RWPE1 (cell line): ENCODE results near the gene LZTS2.
"Not testable (repeated sequence)": the region's sequence is repeated elsewhere in the genome, so short reads cannot be mapped to it uniquely, and the experiment has no call there.

Experiments
- CTCF ChIA-PET: fragments of 350-600 bp; sonication (Branson Sonifier 250); formaldehyde crosslinking; extraction: SDS; loops from one replicate; lab custom pipeline; 2021; lab: Yijun Ruan, JAX
- POLR2A ChIA-PET: fragments of 400-600 bp; formaldehyde crosslinking; extraction: SDS; loops from one replicate; lab custom pipeline; 2020; ENCODE audit warnings: antibody characterized with exemption; ENCODE audit not compliant: low non-redundant PET; lab: Yijun Ruan, JAX
- DNase-seq: peaks from one replicate; pipeline ENCODE4 v3.0.0; 2012; ENCODE audit warnings: low spot score
- H3K27ac ChIP-seq: fragments of 450-650 bp; 2 replicates; pipeline ENCODE4 v1.5.1; 2017
- TF ChIP-seq, protein P1 (sequence below): fragments of 450-650 bp; conservative IDR thresholded peaks from 2 replicates; pipeline ENCODE4 v1.5.1; 2017; ENCODE audit warnings: low read depth, mild to moderate bottlenecking

LZTS2 gene

DNA sequence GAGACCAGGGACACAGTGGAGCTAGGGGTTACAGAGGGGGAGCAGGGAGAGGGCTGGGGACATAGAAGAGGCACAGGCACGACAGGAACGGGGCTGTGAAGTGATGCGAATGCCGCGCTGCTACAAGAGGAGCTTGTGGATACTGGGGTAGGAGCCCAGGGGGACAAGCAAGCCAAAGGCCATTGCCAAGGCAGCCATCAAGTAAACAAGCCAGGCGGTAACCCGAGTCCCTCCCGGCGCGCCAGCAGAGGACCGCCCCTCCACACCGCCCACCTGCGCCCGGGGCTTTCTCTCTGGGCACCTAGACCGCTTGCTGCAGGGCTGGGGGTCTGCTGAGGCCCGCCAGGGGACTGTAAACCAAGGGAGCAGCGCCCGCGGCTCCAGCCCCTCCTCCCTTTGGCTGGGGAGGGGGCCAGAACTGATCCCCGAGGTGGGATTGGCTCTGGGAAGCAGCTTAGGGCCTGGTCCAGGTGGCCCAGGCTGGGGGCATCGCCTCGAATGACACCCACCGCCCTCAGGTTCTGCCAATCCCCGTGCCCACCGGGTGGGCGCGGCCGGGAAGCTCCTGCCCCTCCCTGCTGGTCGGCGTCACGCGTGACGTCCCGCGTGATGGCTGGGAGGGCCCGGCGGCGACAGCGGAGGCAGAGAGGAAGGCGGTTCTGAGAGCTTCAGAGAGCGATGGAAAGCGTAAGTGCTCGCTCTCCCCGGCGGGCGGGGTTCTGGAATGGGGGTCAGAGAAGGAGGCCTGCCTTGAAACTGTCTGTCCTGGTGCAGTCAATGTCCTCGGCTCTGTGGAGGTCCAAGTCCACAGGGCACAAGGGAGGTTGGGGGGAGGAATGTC is 32.4 kb downstream of the LZTS2 start:
- peak; percentile 47 for DNase-seq
- CTCF ChIA-PET, result interaction anchor here (0.5 to 1.6 kb wide), 12 partner anchors 10 to 1367 kb away, joined by 3 to 12 read pairs (median 3); partner anchors contain the start of gene LZTS2

DNA sequence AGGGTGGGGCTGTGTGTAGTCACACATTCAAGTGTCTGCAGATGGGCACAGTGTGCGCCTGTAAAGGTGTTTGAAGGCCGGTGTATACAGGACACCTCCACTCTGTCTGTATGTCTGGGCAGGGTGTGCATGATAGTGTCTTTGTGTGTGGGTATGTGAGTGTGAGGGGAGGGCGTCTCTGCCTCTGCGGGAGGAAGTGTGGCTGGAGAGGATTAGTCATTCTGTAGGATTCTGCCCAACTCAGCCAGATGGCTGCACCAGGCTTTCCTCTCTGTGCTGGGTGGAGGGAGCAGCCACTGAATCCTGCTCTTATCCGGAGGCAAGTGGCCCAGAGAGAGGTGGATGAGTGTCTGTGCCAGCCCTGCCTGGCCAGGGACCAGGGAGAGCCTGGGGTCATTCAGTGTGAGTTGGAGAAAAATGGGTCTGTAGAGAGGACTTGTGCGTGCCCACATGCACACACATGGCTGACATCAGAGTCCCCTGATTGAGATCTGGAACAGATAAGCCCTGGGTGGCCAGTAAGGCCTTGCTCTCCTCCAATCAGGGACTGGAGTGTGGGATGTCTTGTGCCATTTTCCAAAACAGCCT is 33.1 kb downstream of the LZTS2 start:
- TF ChIP-seq, protein P1, sequence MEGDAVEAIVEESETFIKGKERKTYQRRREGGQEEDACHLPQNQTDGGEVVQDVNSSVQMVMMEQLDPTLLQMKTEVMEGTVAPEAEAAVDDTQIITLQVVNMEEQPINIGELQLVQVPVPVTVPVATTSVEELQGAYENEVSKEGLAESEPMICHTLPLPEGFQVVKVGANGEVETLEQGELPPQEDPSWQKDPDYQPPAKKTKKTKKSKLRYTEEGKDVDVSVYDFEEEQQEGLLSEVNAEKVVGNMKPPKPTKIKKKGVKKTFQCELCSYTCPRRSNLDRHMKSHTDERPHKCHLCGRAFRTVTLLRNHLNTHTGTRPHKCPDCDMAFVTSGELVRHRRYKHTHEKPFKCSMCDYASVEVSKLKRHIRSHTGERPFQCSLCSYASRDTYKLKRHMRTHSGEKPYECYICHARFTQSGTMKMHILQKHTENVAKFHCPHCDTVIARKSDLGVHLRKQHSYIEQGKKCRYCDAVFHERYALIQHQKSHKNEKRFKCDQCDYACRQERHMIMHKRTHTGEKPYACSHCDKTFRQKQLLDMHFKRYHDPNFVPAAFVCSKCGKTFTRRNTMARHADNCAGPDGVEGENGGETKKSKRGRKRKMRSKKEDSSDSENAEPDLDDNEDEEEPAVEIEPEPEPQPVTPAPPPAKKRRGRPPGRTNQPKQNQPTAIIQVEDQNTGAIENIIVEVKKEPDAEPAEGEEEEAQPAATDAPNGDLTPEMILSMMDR, result no peak
- POLR2A ChIA-PET, result interaction anchor here (0.6 to 1.2 kb wide), 2 partner anchors 10 to 34 kb away, joined by 3 to 4 read pairs; no protein-coding TSS in a partner anchor
- CTCF ChIA-PET, result interaction anchor here (0.5 to 1.4 kb wide), 5 partner anchors 9 to 100 kb away, joined by 3 to 12 read pairs (median 3); no protein-coding TSS in a partner anchor
- peak; percentile 85 for DNase-seq
- H3K27ac ChIP-seq, result peak overlapping the region; percentile 99

More for the DNA sequence above, 32.4 kb downstream of the LZTS2 start:
- H3K27ac ChIP-seq, result peak overlapping the region; percentile 99
- TF ChIP-seq, protein P1, result no peak
- POLR2A ChIA-PET, result interaction anchor here (0.6 to 1.2 kb wide), 2 partner anchors 11 to 34 kb away, joined by 3 to 4 read pairs; no protein-coding TSS in a partner anchor

DNA sequence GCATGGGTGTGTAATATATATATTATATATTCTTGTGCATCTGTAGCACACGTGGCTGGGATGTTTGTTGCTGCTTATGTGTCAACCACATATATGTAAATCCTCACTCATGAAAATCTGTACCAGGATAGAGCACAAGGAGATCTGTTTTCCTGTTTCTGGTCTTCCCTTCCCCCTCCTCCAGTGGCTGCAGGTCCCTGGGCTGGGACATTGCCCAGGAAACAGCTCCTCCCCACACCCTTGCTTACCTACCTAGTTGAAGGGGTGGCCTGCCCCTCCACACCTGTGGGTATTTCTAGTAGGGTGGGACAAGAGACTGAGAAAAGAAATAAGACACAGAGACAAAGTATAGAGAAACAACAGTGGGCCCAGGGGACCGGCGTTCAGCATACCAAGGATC is 33.7 kb downstream of the LZTS2 start:
- DNase-seq, result no peak
- POLR2A ChIA-PET, result interaction anchor here (1.2 kb wide), 1 partner anchor 9 kb away, joined by 4 read pairs; no protein-coding TSS in a partner anchor
- CTCF ChIA-PET, result interaction anchor here (1.3 kb wide), 1 partner anchor 26 kb away, joined by 3 read pairs; no protein-coding TSS in a partner anchor
- TF ChIP-seq, protein P1, result no peak
- peak overlapping the region; percentile 99 for H3K27ac ChIP-seq

DNA sequence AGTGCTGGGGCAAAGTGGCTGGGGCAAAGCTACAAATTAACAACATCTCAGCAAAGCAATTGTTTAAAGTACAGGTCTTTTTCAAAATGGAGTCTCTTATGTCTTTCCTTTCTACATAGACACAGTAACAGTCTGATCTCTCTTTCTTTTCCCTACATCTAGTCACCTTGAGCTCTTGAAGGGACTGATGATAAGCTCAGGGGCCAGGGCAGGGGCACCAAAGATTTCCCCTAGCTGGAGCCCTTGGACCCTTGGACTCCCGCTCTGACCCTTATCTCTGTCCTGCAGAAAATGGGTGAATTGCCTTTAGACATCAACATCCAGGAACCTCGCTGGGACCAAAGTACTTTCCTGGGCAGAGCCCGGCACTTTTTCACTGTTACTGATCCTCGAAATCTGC is 34.8 kb downstream of the LZTS2 start:
- POLR2A ChIA-PET, H3K27ac ChIP-seq, DNase-seq, CTCF ChIA-PET: not testable (repeated sequence)

DNA sequence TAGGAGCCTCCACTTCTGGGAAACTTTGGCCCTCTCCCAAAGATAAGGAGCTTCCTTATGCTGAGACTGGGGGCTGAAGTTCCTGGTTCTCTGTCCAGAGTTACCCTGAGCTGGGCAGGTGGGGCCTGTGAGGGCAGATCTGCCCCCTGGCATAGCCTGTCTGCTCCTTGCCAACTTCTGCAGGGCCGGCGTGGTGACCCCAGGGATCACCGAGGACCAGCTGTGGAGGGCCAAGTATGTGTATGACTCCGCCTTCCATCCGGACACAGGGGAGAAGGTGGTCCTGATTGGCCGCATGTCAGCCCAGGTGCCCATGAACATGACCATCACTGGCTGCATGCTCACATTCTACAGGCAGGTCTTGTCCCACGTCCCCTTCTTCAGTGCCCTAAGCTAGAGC is 35.7 kb downstream of the LZTS2 start:
- TF ChIP-seq, protein P1, result no peak
- POLR2A ChIA-PET, result no interaction called here
- CTCF ChIA-PET, result interaction anchor here (1.0 kb wide), 1 partner anchor 14 kb away, joined by 3 read pairs; no protein-coding TSS in a partner anchor
- no peak for DNase-seq
- no peak overlapping the region for H3K27ac ChIP-seq

DNA sequence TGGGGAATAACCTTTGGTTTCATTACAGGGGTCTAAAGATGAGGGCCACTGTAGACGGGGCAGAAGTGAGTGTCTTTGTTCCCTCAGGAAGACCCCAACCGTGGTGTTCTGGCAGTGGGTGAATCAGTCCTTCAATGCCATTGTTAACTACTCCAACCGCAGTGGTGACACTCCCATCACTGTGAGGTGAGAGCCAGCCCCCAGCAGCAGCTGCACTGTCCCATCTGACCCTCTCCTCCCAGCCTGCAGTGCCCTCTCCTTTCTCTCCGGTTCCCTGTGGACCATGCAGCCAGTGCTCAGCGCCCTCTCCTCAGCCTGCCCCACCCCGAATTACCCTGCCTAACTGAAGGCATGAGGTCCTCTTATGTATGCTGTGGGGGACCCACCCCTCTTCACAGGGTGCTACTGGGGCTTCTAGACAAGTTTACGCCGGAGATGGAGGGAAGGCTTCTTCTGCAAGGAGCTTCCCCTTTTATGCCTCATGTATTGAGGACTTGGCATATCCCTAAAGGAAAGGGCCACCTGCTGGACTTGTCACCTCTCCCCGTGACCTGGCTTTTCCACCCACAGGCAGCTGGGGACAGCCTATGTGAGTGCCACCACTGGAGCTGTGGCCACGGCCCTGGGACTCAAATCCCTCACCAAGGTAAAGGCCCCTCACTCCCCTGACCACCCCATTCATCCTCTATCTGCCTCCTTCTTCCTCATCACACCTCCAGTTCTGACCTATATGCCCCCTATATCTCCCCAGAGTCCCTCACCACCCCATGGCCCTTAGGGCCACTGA is 36.5 kb downstream of the LZTS2 start:
- ChIA-PET CTCF (interaction anchor here (0.6 kb wide), 2 partner anchors 14 to 39 kb away, joined by 3 to 4 read pairs; no protein-coding TSS in a partner anchor), POLR2A (no interaction called here)
- peak overlapping the region; percentile 1; the same call in 1 of the 2 replicates for H3K27ac ChIP-seq
- TF ChIP-seq, protein P1, result no peak
- DNase-seq, result no peak
